Fibroblast of mammary gland (primary cell): ENCODE data around the gene TEDDM1.
"Not testable (repeated sequence)": the region's sequence is repeated elsewhere in the genome, so short reads cannot be mapped to it uniquely, and the experiment has no call there.

Experiments used
- DNase-seq: peaks from one replicate; pipeline ENCODE4 v3.0.0-alpha.2; 2010; ENCODE audit warnings: low read depth
- H3K4me3 ChIP-seq: 2 replicates; pipeline ENCODE4 v1.5.1; 2011; ENCODE audit warnings: low read depth, mild to moderate bottlenecking, low read length, moderate library complexity; ENCODE audit not compliant: control insufficient read depth
- CTCF ChIP-seq: conservative IDR thresholded peaks from 2 replicates; pipeline ENCODE4 v1.5.1; 2011; ENCODE audit warnings: low read depth, low read length, inconsistent platforms; ENCODE audit not compliant: control insufficient read depth, insufficient read depth

Gene TEDDM1

GRCh38 chr1:182400567-182400966 lies at the start of gene TEDDM1:
Gene TEDDM1, minus strand, starts transcription at chr1:182400667. Its CDS starts 182 bp downstream, at chr1:182400485.
- no peak for TF ChIP-seq CTCF

DNA sequence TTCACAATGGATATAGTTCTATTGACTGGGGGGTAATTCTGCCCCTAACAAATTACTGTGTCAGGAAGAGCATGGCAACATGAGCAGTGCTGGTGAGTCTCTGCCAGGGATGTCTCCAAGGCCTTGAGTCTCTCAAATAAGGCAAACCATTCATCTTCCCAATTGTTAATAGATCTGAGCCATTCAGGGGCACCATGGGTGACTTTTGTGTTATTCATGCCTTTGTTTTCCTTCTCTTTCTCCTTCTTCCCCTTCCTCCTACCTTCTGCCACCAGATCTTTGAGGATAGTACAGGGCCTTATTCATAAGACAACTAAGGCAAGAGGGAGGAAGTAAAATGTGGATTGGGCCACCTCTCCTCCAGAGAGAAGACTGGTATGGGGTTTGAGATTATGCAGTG lies 49.6 kb upstream of the TEDDM1 start, which contains the start of gene RGSL1:
Gene RGSL1, plus strand, starts transcription at position 60 of the 400 bp plus-strand sequence. Its CDS starts 20 bp downstream, at position 80.
- no peak for DNase-seq
- H3K4me3 ChIP-seq = no peak within 1 kb of the TSS
- TF ChIP-seq CTCF = no peak

More at GRCh38 chr1:182400567-182400966, at the start of gene TEDDM1:
- no peak within 1 kb of the TSS for H3K4me3 ChIP-seq
- no peak for DNase-seq

DNA sequence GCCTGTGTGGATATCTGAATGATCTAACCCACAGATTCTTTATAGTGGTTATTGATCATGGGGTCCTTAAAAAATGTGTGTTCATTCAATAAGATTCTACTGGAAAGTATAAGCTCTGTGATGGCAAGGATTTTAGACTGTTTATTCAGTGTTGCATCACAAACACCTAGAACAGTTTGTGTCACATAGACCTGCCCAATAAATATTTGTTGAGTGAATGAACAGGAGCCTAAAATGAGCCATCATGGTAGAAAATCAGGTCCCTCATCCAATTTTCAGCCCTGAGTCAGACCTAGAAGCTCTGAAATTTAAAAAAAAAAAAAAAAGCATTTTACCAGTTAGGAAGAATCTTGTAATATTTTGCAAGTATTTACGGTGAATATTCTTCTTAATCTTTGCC lies 47.2 kb upstream of the TEDDM1 start:
- DNase-seq = no peak
- TF ChIP-seq CTCF = no peak
- H3K4me3 ChIP-seq = no peak overlapping the region

- not testable (repeated sequence) for DNase-seq, H3K4me3 ChIP-seq
Observed at GRCh38 chr1:182447124-182447523, 46.7 kb upstream of the TEDDM1 start.

DNA sequence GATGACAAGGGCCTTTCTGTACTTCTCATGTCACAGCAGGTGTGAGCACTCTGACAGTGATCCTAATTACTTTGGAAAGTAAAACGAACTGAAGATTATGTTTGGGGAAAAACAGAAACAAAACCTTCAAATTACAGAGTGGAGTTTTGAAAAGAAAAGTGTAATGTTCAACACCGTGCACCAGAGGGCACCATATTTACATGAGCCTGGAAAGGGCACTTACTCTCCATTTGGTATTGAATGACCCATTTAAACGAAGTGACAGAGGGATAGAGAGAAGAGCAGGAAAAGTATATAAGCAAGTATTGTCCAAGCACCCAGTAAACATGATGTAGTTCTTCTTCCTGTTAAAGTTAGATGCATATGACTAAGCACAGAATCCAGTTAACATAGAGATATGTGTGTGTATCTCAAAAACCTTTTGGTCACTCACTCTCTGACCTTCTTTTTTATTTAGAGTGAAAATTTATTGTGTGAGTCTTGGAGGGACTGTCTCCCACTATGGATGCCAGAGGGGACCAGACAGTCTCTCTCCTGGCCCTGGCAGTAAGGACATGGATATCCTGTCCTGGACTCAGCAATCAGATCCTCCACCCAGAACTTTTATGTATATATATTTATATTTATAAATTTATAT lies 45.7 kb upstream of the TEDDM1 start:
- H3K4me3 ChIP-seq = no peak overlapping the region
- TF ChIP-seq CTCF = peak; percentile 74
- DNase-seq = peak; percentile 62

- TF ChIP-seq CTCF = peak; percentile 12
- H3K4me3 ChIP-seq = no peak overlapping the region
- no peak for DNase-seq
Observed at GRCh38 chr1:182444497-182444896, 44.0 kb upstream of the TEDDM1 start.

DNA sequence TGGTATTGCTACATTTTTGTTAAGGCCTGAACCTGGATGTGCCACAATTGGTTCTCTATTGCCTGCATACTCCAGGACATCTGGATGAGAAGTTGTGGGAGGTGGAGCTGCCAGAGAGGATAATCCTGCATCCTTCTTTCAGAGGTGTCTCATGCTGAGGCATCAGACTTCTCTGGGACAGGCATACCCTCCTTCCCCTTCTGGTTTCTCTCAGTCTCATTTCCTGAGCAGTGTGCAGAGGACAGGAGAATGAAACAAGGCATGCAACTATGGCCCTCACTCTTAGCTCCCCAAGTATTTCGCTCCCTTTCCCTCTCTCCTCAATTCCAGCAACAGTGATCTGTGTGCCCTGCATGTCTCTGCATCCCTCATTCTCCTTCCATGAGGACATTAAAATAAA lies 41.9 kb upstream of the TEDDM1 start:
- TF ChIP-seq CTCF = no peak
- no peak overlapping the region for H3K4me3 ChIP-seq
- DNase-seq = no peak
